ENCODE measurements around the gene FOSB.
A peak's percentile ranks its signal among the peaks of the same experiment; 100 is the strongest.
"Not testable (repeated sequence)": the region's sequence is repeated elsewhere in the genome, so short reads cannot be mapped to it uniquely, and the experiment has no call there.

The FOSB gene

DNA sequence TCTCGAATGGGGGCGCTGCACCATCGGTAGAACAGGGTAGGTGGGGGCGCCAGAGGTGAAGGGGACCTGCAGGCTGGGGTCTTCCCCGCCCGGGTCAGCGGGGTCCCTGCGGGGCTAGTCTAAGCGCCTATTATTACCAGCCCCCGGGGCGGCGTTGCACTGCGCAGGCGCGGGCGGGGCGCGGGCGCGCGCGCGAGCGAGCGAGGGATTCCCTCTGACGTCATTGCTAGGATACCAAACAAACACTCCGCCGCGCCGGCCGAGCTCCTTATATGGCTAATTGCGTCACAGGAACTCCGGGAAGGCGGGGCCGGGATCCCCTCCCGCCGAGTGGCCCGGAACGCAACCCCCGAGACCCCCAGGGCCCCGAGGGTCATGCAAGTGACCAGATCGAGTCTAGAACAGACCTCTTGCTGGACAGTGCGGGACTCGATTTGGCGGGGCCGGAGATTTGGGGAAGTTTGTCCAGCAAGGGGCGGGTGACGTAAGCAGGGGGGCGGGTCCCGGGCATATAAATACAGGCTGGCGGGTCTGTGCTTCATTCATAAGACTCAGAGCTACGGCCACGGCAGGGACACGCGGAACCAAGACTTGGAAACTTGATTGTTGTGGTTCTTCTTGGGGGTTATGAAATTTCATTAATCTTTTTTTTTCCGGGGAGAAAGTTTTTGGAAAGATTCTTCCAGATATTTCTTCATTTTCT, at the start of gene FOSB:
Gene FOSB (plus strand): TSS at position 541 of the 703 bp plus-strand sequence. CDS start 591 bp downstream, outside the sequence.
- peak; percentile 76 for DNase-seq (ENCODE audit: low read depth, low spot score)

DNA sequence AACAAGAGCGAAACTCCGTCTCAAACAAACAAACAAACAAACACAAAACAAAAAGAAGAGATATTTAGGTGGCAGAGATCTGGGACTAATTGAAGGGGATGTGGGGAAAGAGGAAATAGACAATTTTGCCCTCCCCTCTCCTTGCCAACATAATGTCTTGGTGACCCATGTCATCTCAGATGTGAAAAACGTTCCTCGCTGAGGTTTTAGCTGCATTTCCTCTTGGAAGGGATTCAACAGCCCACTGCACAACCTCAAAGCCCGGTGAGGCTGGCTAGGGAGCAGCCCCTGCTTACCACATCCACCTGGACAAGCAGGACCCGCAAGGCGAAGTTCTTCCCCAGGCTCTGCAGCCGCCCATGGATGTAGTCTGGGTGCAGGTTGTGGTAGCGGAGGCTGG, 49.0 kb upstream of the FOSB start:
- no peak for DNase-seq (ENCODE audit: low read depth, low spot score)

- no peak for DNase-seq (ENCODE audit: low read depth, low spot score)
Measured at GRCh38 chr19:45419396-45419795, 48.4 kb upstream of the FOSB start.

GRCh38 chr19:45419895-45420294, 47.9 kb upstream of the FOSB start:
- no peak for DNase-seq (ENCODE audit: low read depth, low spot score)

DNA sequence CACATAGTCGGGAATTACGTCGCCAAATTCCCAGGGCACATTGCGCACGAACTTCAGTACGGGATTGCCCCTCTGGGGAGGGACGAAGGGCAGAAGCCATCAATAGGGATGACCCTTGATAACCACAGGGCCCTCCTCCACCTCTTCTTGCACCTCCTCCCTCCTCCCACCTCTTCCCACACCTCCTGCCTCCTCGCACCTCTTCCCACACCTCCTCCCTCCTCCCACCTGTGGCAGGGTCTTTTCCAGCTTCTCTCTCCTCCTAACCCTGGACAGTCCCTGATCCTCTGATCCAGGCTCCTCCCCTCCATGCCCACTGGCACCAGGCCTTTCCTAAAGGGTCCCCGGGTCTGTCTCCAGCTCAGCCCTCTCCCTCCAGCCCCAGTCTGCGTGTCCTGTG, 47.4 kb upstream of the FOSB start:
- no peak for DNase-seq (ENCODE audit: low read depth, low spot score)

DNA sequence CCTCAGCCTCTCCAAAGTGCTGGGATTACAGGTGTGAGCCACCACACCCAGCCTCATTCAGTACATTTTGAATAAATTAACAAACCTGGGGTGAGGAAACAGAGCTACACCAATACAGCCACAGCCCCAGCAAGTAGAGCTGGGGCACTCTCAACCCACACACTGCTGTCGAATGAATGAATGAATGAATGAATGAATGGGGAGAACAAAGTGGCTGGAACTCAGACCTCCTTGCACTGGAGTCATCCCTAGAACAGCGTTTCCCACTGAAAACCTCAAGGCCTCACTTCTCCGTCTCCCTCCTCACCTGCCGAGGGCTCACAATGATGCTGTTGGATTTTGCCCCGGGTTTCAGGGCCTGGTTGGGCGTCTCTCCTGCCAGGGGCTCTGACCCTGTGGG, 46.9 kb upstream of the FOSB start:
- DNase-seq (ENCODE audit: low read depth, low spot score), result no peak

GRCh38 chr19:45421947-45422498, 45.8 kb upstream of the FOSB start:
- DNase-seq (ENCODE audit: low read depth, low spot score), result no peak

DNA sequence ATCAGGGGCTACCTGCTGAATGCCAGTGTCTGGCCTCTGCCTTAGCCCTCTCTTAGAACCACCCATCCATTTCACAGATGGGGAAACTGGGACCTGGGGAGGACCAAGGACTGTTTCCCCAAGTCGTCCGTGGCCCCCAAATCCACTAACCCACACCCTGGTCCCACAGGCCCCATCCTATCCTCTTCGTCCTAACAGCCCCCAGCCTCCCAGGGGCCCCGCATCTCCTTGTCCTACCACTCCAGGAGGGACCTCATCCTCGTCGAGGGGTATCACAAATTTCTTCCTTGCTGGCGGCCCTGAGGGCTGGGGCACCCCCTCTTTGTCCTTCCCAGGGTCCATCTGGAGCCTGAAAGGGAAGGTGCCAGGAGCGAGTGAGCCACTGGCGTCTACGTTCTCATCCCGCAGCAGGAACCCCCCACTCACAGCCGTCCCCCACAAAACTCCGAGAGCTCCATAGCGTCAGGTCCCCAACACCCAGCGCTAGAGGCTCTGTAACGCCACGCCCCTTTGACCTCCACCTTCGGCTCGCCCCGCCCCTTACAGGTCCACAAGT, 44.7 kb upstream of the FOSB start:
- peak; percentile 64 for DNase-seq (ENCODE audit: low read depth, low spot score)

DNA sequence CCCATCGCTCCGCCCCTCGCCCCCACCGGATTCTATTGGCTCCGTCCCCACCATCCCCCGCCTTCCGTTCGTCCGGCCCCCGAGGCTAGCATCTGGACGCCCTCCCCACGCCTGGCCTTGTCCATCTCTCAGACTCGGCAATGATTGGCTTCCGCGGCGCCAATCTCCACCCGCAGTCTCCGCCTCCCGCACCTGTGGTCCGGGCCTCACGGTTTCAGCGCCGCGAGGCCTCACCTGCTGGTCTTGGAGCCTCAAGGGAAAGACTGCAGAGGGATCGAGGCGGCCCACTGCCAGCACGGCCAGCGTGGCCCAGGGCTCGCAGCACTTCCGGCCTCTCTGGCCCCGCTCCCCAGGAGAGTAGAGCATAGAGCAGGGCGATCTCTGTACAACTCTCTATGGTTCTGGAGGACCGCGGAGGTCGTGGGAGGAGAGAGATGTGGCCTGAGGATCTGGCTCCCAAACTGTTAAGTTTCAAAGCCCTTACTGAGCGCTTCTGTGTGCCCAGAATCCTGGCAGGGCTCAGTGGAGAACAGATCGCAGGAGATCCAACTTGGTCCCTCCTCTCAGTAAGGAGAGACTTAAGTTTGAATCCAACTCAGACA, 44.1 kb upstream of the FOSB start, which contains the start of gene ERCC1:
Gene ERCC1 (minus strand): TSS at position 329 of the 602 bp plus-strand sequence. CDS start 543 bp downstream, outside the sequence.
- DNase-seq (ENCODE audit: low read depth, low spot score), result no peak

DNA sequence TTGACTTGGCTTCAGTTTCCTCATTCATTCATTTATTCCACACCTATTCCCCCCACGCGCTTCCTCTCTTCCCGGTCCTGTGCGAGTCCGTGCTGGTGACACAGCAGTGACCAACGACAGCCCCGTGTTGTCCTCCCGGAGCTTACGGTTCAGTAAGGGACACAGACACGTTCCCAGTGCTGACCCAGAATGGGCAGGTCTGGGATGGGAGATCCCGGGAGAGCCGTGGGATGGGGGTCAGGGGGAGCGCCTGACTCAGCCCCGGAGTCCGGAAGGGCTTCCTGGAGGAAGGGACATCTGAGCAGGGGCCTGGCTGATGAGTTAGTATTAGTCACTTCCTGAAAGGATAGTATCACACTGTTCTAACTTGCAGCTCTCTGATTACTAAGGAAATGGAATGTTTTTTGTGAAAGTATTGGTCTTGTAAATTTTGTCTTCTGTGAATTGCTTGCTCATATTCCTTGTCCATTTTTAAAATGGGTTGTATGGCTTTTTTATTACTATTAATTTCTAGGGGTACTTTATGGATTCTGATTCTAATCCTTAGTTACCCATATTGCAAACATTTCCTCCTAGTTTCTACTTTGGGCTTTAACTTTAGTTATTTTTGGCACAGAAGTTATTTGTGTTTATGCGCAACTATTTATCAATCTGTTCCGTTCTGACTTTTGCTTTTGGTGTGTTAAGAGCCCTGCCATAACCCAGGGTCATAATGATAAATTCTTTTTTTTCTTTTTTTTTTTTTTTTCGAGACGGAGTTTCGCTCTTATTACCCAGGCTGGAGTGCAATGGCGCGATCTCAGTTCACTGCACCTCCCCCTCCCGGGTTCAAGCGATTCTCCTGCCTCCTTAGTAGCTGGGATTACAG, 43.4 kb upstream of the FOSB start:
- no peak for DNase-seq (ENCODE audit: low read depth, low spot score)

DNA sequence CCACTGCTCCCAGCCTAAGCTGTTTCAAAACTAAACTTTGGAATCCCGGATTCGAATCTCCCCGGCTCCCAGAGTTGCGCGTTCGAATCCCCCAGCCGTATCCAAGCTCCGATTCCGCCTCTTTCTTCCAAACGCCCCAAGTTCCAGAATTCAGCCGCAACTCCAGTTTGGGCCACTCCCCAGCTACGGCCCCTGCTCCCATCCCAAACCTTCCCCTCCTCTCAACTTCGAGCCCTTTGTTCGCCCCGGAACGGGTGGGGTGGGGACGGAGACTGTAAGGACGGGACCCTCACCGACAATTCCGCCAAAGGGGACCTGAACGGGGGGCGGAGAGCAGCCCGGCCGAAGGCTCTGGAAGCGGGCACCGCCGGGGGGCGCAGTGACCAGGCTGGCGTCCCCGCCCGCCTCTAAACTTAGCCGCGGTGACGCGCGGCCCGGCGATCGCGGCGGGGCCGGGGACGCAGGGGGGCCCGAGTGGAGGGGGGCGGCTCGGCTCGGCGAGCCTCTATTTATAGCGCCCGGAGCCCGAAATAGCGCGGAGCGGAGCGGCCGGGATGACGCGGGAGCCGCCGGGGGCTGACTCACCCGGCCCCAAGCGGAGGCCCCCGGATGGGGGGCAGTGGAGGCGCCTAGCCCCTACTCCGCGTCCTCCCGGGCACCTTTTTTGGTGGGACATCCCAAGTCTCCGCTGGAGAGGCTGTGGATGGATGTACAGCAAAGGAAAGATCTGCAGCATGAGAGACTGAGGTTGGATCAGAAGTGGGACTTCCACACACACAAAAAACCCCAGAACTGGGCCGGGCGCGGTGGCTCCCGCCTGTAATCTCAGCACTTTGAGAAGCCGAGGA, 39.2 kb upstream of the FOSB start:
- no peak for DNase-seq (ENCODE audit: low read depth, low spot score)

- DNase-seq (ENCODE audit: low read depth, low spot score), result not testable (repeated sequence)
Measured at GRCh38 chr19:45429896-45430295, 37.9 kb upstream of the FOSB start.

- not testable (repeated sequence) for DNase-seq (ENCODE audit: low read depth, low spot score)
Measured at GRCh38 chr19:45431008-45431407, 36.8 kb upstream of the FOSB start.

GRCh38 chr19:45432543-45432942, 35.3 kb upstream of the FOSB start:
- not testable (repeated sequence) for DNase-seq (ENCODE audit: low read depth, low spot score)

GRCh38 chr19:45437328-45437727, 30.5 kb upstream of the FOSB start:
- no peak for DNase-seq (ENCODE audit: low read depth, low spot score)

DNA sequence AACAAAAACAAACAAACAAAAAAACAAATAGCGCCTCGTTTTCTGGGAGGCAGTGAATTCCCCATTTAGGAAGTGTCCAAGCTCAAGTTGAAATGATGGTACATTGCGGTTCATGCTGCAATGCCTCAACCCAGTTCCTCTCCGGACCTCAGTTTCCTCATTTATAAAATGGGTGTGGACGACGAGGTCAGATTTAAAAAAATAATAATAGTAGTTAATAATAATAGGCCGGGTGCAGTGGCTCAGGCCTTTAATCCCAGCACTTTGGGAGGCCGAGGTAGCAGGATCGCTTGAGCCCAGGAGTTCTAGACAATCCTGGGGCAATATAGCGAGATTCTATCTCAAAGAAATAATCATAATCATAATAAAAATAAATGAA, 28.6 kb upstream of the FOSB start:
- DNase-seq (ENCODE audit: low read depth, low spot score), result no peak

DNA sequence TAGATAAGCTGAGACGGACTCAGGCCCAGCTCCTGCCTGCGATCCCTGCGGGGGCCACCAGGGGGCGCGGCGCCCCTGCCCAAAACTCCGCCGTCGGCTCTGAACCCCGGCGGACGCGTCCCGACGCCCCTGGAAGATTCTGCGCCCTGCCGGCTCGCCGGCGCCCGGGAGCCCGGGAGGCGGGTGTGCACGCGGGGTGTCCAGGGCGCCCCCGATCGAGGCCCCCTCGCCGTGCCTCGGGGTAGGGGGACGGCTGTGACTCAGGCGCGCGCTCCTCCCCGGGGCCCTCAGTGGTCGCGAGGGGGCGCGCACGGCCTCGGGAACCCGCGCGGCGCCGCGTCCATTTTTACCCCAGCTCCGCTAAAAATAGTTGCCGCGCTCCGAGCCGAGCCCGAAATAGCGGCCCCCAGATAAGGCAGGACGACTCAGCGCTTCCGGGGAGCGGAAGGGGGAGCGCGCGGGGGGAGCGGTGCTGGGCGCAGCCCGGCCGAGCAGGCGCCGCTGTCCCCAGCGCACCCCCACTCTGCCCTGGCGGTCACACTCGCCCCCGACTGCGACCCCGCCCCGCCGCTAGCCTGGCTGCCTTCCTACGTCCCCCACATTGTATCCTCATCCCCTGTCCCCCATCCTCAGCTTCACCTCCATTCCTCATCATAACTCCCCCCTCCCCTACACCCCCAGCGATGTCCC, 28.1 kb upstream of the FOSB start:
- DNase-seq (ENCODE audit: low read depth, low spot score), result peak; percentile 54

DNA sequence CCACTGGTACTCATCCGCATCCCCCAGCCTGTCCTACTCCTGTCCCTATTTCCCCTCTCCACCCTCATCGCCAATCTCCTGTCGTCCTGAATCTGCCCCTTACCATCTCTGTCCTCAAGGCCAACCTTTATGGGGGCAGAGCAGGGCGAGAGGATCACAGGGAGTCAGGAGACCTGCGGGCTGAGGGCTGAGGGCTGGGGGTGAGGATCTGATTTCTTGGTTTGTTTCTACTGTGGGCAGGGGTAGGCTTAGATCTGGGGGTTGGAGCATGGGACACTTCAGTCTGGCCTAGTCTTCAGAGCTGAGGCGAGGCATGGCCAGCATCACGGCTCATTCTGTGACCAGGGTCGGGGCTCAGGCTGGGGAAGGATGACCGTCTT, 27.5 kb upstream of the FOSB start:
- no peak for DNase-seq (ENCODE audit: low read depth, low spot score)

DNA sequence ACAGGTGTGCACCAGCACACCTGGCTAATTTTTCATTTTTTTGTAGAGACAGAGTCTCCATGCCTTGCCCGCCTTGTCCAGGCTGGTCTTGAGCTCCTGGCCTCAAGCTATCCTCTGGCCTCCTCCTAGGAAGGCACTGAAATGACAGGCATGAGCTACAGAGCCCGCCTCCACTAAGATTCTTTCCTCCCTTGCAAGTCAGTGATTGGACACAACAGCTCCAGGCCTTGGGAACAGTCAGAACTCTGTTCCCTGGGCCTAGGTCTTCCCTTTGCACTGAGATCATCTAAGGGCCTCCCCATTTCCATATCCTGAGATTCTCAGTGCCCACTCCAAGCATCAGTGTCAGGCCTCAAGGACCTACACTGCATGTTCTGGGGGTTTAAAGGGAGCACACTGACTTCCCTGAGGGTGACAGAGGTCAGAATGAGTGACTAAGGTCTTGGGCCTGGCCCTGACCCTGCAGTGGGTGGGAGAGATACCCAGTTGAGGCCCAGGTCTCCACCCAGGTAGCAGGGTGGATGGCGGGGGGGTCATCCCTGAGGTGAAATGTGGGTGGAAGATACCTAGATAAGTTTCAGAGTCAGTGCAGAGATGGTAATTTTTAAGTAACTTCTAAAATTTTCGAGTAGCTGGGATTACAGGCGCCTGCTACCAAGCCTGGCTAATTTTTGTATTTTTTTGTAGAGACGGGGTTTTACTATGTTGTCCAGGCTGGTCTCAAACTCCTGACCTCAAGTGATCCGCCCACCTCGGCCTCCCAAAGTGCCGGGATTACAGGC, 26.7 kb upstream of the FOSB start:
- DNase-seq (ENCODE audit: low read depth, low spot score), result no peak

- DNase-seq (ENCODE audit: low read depth, low spot score), result no peak
Measured at GRCh38 chr19:45442408-45442777, 25.4 kb upstream of the FOSB start.
